HG03457 (cell line): ENCODE results near the gene AGAP3.

Experiments used
- ATAC-seq: cut with Tn5 transposase; IDR thresholded peaks from one replicate; pipeline ENCODE4 v1.9.1; 2021; ENCODE audit warnings: moderate number of reproducible peaks; ENCODE audit not compliant: unreplicated experiment

AGAP3 gene

GRCh38 chr7:151152643-151153513 lies 66.6 kb downstream of the AGAP3 start:
- no peak for ATAC-seq

- no peak for ATAC-seq
Observed at GRCh38 chr7:151157645-151158329, 71.5 kb downstream of the AGAP3 start.

- no peak for ATAC-seq
Observed at GRCh38 chr7:151161757-151162156, 75.5 kb downstream of the AGAP3 start.

GRCh38 chr7:151166629-151167196 lies 80.4 kb downstream of the AGAP3 start:
- ATAC-seq: no peak

GRCh38 chr7:151167197-151167961 lies 81.1 kb downstream of the AGAP3 start, which contains the start of gene GBX1:
Gene GBX1 (minus strand): TSS chr7:151167694. CDS start chr7:151167548, 146 bp downstream.
- no peak for ATAC-seq

GRCh38 chr7:151168003-151168786 lies 81.9 kb downstream of the AGAP3 start:
- ATAC-seq: no peak

GRCh38 chr7:151168787-151169162 lies 82.5 kb downstream of the AGAP3 start:
- ATAC-seq: no peak

GRCh38 chr7:151172273-151173141 lies 86.2 kb downstream of the AGAP3 start:
- no peak for ATAC-seq

- no peak for ATAC-seq
Observed at GRCh38 chr7:151173386-151174245, 87.3 kb downstream of the AGAP3 start.

- ATAC-seq: no peak
Observed at GRCh38 chr7:151174246-151175046, 88.2 kb downstream of the AGAP3 start.

- no peak for ATAC-seq
Observed at GRCh38 chr7:151175047-151175792, 88.9 kb downstream of the AGAP3 start.

GRCh38 chr7:151175793-151176311 lies 89.6 kb downstream of the AGAP3 start:
- ATAC-seq: no peak

- ATAC-seq: no peak
Observed at GRCh38 chr7:151176401-151176800, 90.1 kb downstream of the AGAP3 start.

- ATAC-seq: no peak
Observed at GRCh38 chr7:151177310-151177709, 91.0 kb downstream of the AGAP3 start.

GRCh38 chr7:151178236-151178635 lies 92.0 kb downstream of the AGAP3 start:
- ATAC-seq: no peak

GRCh38 chr7:151178831-151179230 lies 92.6 kb downstream of the AGAP3 start:
- ATAC-seq: no peak
